ENCODE data around the gene KRTAP5-5. TPM values are rescaled to one million over a fixed set of nuclear protein-coding genes. Genes with fewer than 3 reads are reported as not detected.

The KRTAP5-5 gene
- total RNA-seq, 4 donors from 2014 or later: not detected

- Histone ChIP-seq H3K9me3 (no peaks in the 10 kb centered on the region), H3K27me3 (peaks cover 65% of the 10 kb centered on the region), H3K4me3 (no peak overlapping the region), H3K36me3 (no peaks in the 10 kb centered on the region), H3K27ac (no peak overlapping the region), H3K4me1 (peaks cover 0 to 6% (median 0%) of the 10 kb centered on the region in 3 donors)
- ATAC-seq: no peak
- 63 to 71% methylated on average over 11 of the region's 11 CpGs for WGBS, 2 donors (ENCODE audit: low coverage in 1 of 2)
- TF ChIP-seq EP300 (IDR thresholded peaks at IDR 0.05): no peak
- no peak for TF ChIP-seq POLR2A (IDR thresholded peaks at IDR 0.05)
- no peak for TF ChIP-seq CTCF (IDR thresholded peaks at IDR 0.05)
- TF ChIP-seq POLR2AphosphoS5 (IDR thresholded peaks at IDR 0.05): no peak
Observed at GRCh38 chr11:1671658-1672057, 42.1 kb downstream of the KRTAP5-5 start.

- Histone ChIP-seq H3K4me3 (no peak overlapping the region), H3K27ac (no peak overlapping the region), H3K4me1 (peaks cover 0 to 6% (median 0%) of the 10 kb centered on the region in 3 donors), H3K27me3 (peaks cover 68% of the 10 kb centered on the region), H3K36me3 (no peaks in the 10 kb centered on the region), H3K9me3 (no peaks in the 10 kb centered on the region)
- ATAC-seq: no peak
- 67 to 71% methylated on average over 14 to 15 of the region's 15 CpGs for WGBS, 2 donors (ENCODE audit: low coverage in 1 of 2)
- TF ChIP-seq CTCF (IDR thresholded peaks at IDR 0.05) (no peak), EP300 (IDR thresholded peaks at IDR 0.05) (no peak), POLR2A (IDR thresholded peaks at IDR 0.05) (no peak), POLR2AphosphoS5 (IDR thresholded peaks at IDR 0.05) (no peak)
Observed at GRCh38 chr11:1672613-1673350, 43.2 kb downstream of the KRTAP5-5 start.

- WGBS, 2 donors (ENCODE audit: low coverage in 1 of 2): 53 to 54% methylated on average over 11 of the region's 11 CpGs
- no peak for ATAC-seq
- no peak overlapping the region for H3K27ac ChIP-seq
- TF ChIP-seq POLR2A (IDR thresholded peaks at IDR 0.05): no peak
- TF ChIP-seq CTCF (IDR thresholded peaks at IDR 0.05): no peak
- no peak for TF ChIP-seq EP300 (IDR thresholded peaks at IDR 0.05)
- TF ChIP-seq POLR2AphosphoS5 (IDR thresholded peaks at IDR 0.05): no peak
- H3K36me3 ChIP-seq: no peaks in the 10 kb centered on the region
- H3K4me1 ChIP-seq: peaks cover 0 to 6% (median 0%) of the 10 kb centered on the region in 3 donors
- H3K9me3 ChIP-seq: no peaks in the 10 kb centered on the region
- H3K27me3 ChIP-seq: peaks cover 68% of the 10 kb centered on the region
- H3K4me3 ChIP-seq: no peak overlapping the region
Observed at GRCh38 chr11:1673446-1674172, 44.0 kb downstream of the KRTAP5-5 start.

- H3K4me1 ChIP-seq: peaks cover 0 to 6% (median 0%) of the 10 kb centered on the region in 3 donors
- ATAC-seq: no peak
- H3K36me3 ChIP-seq: no peaks in the 10 kb centered on the region
- no peaks in the 10 kb centered on the region for H3K9me3 ChIP-seq
- H3K27ac ChIP-seq: no peak overlapping the region
- H3K27me3 ChIP-seq: peaks cover 68% of the 10 kb centered on the region
- 51 to 67% methylated on average over 1 to 5 of the region's 21 CpGs for WGBS, 2 donors (ENCODE audit: low coverage in 1 of 2)
- H3K4me3 ChIP-seq: no peak overlapping the region
- TF ChIP-seq POLR2A (IDR thresholded peaks at IDR 0.05): no peak
- no peak for TF ChIP-seq EP300 (IDR thresholded peaks at IDR 0.05)
- TF ChIP-seq CTCF (IDR thresholded peaks at IDR 0.05): no peak
- TF ChIP-seq POLR2AphosphoS5 (IDR thresholded peaks at IDR 0.05): no peak
Observed at GRCh38 chr11:1674173-1675131, 44.9 kb downstream of the KRTAP5-5 start.

Measured in gastroesophageal sphincter (tissue), 4 donors.